HG03442 (cell line): ENCODE results near the gene FAM110A.
"Not testable (repeated sequence)": the region's sequence is repeated elsewhere in the genome, so short reads cannot be mapped to it uniquely, and the experiment has no call there.

Experiments
- ATAC-seq: cut with Tn5 transposase; IDR thresholded peaks from one replicate; pipeline ENCODE4 v1.9.1; 2021; ENCODE audit warnings: mild to moderate bottlenecking, moderate library complexity; ENCODE audit not compliant: unreplicated experiment

The FAM110A gene

GRCh38 chr20:822651-823573 lies 10.6 kb upstream of the FAM110A start:
- no peak for ATAC-seq

GRCh38 chr20:823574-823902 lies 10.0 kb upstream of the FAM110A start:
- ATAC-seq: no peak

GRCh38 chr20:824490-824889 lies 9.0 kb upstream of the FAM110A start:
- no peak for ATAC-seq

- ATAC-seq: no peak
Measured at GRCh38 chr20:824916-825315, 8.6 kb upstream of the FAM110A start.

GRCh38 chr20:825710-826421 lies 7.6 kb upstream of the FAM110A start:
- ATAC-seq: no peak

- no peak for ATAC-seq
Measured at GRCh38 chr20:826695-827323, 6.7 kb upstream of the FAM110A start.

GRCh38 chr20:827981-828380 lies 5.5 kb upstream of the FAM110A start:
- not testable (repeated sequence) for ATAC-seq

GRCh38 chr20:828987-829386 lies 4.5 kb upstream of the FAM110A start:
- ATAC-seq: no peak

GRCh38 chr20:829551-829950 lies 4.0 kb upstream of the FAM110A start:
- ATAC-seq: no peak

GRCh38 chr20:830011-830521 lies 3.4 kb upstream of the FAM110A start:
- no peak for ATAC-seq

GRCh38 chr20:831251-831650 lies 2.3 kb upstream of the FAM110A start:
- no peak for ATAC-seq

GRCh38 chr20:831956-832355 lies 1.6 kb upstream of the FAM110A start:
- no peak for ATAC-seq

- no peak for ATAC-seq
Measured at GRCh38 chr20:833121-833449, 430 bp upstream of the FAM110A start.

- ATAC-seq: no peak
Measured at GRCh38 chr20:834151-834746, 734 bp downstream of the FAM110A start.

- ATAC-seq: no peak
Measured at GRCh38 chr20:835608-836045, 2.1 kb downstream of the FAM110A start.

GRCh38 chr20:836190-836589 lies 2.7 kb downstream of the FAM110A start:
- no peak for ATAC-seq

- no peak for ATAC-seq
Measured at GRCh38 chr20:839015-839414, 5.5 kb downstream of the FAM110A start.

GRCh38 chr20:839626-840025 lies 6.1 kb downstream of the FAM110A start:
- ATAC-seq: no peak

- ATAC-seq: no peak
Measured at GRCh38 chr20:840503-840857, 7.0 kb downstream of the FAM110A start.

GRCh38 chr20:840858-841567 lies 7.5 kb downstream of the FAM110A start:
- no peak for ATAC-seq
